NB4 (cell line): ENCODE results near the gene RAET1L.
"Not testable (repeated sequence)": the region's sequence is repeated elsewhere in the genome, so short reads cannot be mapped to it uniquely, and the experiment has no call there.

Experiments
- CTCF ChIP-seq: IDR thresholded peaks from one replicate; pipeline ENCODE4 v1.5.1; 2012; ENCODE audit warnings: low read depth, low read length
- MAX ChIP-seq: IDR thresholded peaks from 2 replicates; pipeline ENCODE4 v1.6.1; 2011; ENCODE audit warnings: low read depth, low read length
- MYC ChIP-seq: IDR thresholded peaks from 2 replicates; pipeline ENCODE4 v1.6.1; 2011; ENCODE audit warnings: low read depth, low read length
- POLR2A ChIP-seq: IDR thresholded peaks from 2 replicates; pipeline ENCODE4 v1.6.1; 2011; ENCODE audit warnings: mild to moderate bottlenecking; ENCODE audit not compliant: insufficient read length; ENCODE audit errors: extremely low read depth

GRCh38 chr6:150015281-150016001 lies 9.9 kb downstream of the RAET1L start:
- TF ChIP-seq CTCF, POLR2A, MAX, MYC: not testable (repeated sequence)
